ENCODE measurements around the gene S1PR1.

- TF ChIP-seq CTCF (optimal IDR thresholded peaks at IDR 0.05 in 1 of 3, IDR thresholded peaks at IDR 0.05 in 1 of 3, conservative IDR thresholded peaks at IDR 0.05 in 1 of 3; ENCODE audit: extremely low read depth in 1 of 3, insufficient read depth in 2 of 3, low read length in 3 of 3) (no peak), EZH2 (IDR thresholded peaks at IDR 0.05; ENCODE audit: low read length) (no peak)
These were observed 10.8 kb downstream of the S1PR1 start for GRCh38 chr1:101247404-101248287.
